ENCODE data around the gene BHMT2. TPM values are rescaled to one million over a fixed set of nuclear protein-coding genes. Genes with fewer than 3 reads are reported as not detected.

Gene BHMT2
- total and polyA plus RNA-seq, 2 of the 13 experiments (the other 11 are each of a cell fraction or from before 2014, with no cell fraction given): 13.8 to 18.8 TPM

DNA sequence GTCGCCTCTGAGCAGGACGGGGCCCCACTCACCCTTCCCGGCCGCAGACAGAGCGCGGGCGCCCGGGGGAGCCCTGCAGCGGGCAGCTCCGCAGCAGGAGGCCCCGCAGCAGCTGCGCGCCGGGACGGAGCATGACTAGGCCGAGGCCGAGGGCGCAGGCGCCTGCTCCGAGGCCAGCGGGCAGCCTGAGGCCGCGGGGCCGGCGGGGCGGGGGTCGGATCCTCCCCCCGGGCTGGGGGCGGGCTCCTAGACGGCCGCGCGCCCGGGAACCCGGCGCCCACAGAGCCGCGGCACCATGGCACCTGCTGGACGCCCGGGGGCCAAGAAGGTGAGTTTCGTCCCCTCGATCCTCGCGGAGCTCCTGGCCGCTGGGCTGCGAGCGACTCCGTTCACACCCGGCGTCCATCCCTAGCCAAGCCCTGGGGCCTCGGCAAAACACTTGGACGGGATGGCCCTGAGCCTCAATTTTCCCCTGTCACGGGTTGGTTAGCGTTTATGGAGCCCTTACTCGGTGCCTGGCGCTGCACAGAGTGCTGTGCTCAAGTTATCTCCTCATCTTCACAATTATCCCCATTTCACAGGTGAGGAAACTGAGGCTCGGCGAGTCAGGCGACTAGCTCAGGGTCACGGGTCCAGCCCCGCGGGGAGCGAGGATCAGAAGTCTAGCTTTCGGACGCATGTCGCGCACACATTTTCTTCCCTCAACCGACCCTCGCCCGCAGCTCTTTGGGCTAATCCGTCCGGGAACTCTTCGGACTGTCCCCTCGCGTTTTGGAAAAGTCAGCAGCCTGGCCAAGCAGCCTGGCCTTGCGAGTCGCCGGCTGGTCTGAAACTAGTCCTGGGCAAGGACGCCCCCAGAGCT is at the start of gene BHMT2, which contains the start of gene DMGDH (continued):
- TF ChIP-seq ZNF232 (CRISPR knock-in tag; IDR thresholded peaks at IDR 0.05; ENCODE audit: borderline replicate concordance): no peak; the same call in 1 of the 2 replicates
- peak; percentile 73; the same call in 1 of the 2 replicates for TF ChIP-seq ZNF510 (CRISPR knock-in tag; IDR thresholded peaks at IDR 0.05; ENCODE audit: low read depth)
- TF ChIP-seq HNRNPL (IDR thresholded peaks at IDR 0.05; ENCODE audit: low read depth, low read length): 0 out of 2 replicates have a peak, but pooled peaks have one; percentile 12
- TF ChIP-seq DR1 (CRISPR knock-in tag; IDR thresholded peaks at IDR 0.05): no peak; the same call in 1 of the 2 replicates
- no peak; the same call in 1 of the 2 replicates for TF ChIP-seq PAX8 (CRISPR knock-in tag; IDR thresholded peaks at IDR 0.05; ENCODE audit: borderline replicate concordance)
- TF ChIP-seq FOXK2 (IDR thresholded peaks at IDR 0.05): no peak
- TF ChIP-seq GFI1 (CRISPR knock-in tag; IDR thresholded peaks at IDR 0.05; ENCODE audit: borderline replicate concordance): no peak; the same call in 1 of the 2 replicates
- no peak for TF ChIP-seq SOX6 (IDR thresholded peaks at IDR 0.05)
- peak; percentile 26; the same call in 1 of the 2 replicates for TF ChIP-seq SOX6 (CRISPR knock-in tag; IDR thresholded peaks at IDR 0.05)
- TF ChIP-seq MXD4 (CRISPR knock-in tag; IDR thresholded peaks at IDR 0.05): 0 out of 2 replicates have a peak, but pooled peaks have one; percentile 50
- no peak for TF ChIP-seq ZNF605 (CRISPR knock-in tag; IDR thresholded peaks at IDR 0.05)
- TF ChIP-seq, protein P1, sequence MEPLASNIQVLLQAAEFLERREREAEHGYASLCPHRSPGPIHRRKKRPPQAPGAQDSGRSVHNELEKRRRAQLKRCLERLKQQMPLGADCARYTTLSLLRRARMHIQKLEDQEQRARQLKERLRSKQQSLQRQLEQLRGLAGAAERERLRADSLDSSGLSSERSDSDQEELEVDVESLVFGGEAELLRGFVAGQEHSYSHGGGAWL (CRISPR knock-in tag; IDR thresholded peaks at IDR 0.05): peak; percentile 28; the same call in 1 of the 2 replicates
- TF ChIP-seq HNRNPUL1 (IDR thresholded peaks at IDR 0.05; ENCODE audit: low read depth, low read length): no peak
- TF ChIP-seq RFX3 (CRISPR knock-in tag; IDR thresholded peaks at IDR 0.05): no peak
- peak; percentile 49; the same call in 1 of the 2 replicates for TF ChIP-seq GABPB1 (CRISPR knock-in tag; IDR thresholded peaks at IDR 0.05)
- TF ChIP-seq CBX2 (IDR thresholded peaks at IDR 0.05; ENCODE audit: low read depth, low read length): no peak
- no peak for TF ChIP-seq CBX2 (CRISPR knock-in tag; IDR thresholded peaks at IDR 0.05; ENCODE audit: low read depth)
- no peak for TF ChIP-seq NFIC (IDR thresholded peaks at IDR 0.05; ENCODE audit: low read length)
- TF ChIP-seq ZFP1 (CRISPR knock-in tag; IDR thresholded peaks at IDR 0.05): no peak
- TF ChIP-seq HOXA9 (CRISPR knock-in tag; IDR thresholded peaks at IDR 0.05; ENCODE audit: borderline replicate concordance): no peak
- TF ChIP-seq FOSL2 (CRISPR knock-in tag; IDR thresholded peaks at IDR 0.05): no peak; the same call in 1 of the 2 replicates
- no peak for TF ChIP-seq MXI1 (IDR thresholded peaks at IDR 0.05; ENCODE audit: borderline replicate concordance, low read depth, low read length)
- no peak for TF ChIP-seq IKZF4 (CRISPR knock-in tag; IDR thresholded peaks at IDR 0.05; ENCODE audit: borderline replicate concordance, low read depth, not compliant biosample characterization)
- TF ChIP-seq ZFAT (CRISPR knock-in tag; conservative IDR thresholded peaks at IDR 0.05): no peak
- no peak for TF ChIP-seq ZNF234 (CRISPR knock-in tag; conservative IDR thresholded peaks at IDR 0.05)
- no peak for TF ChIP-seq ZNF564 (CRISPR knock-in tag; IDR thresholded peaks at IDR 0.05)
- TF ChIP-seq ASH2L (IDR thresholded peaks at IDR 0.05; ENCODE audit: insufficient read length, low read depth, low read length): peak; percentile 67
- 0 out of 2 replicates have a peak, but pooled peaks have one; percentile 18 for TF ChIP-seq NFYB (CRISPR knock-in tag; IDR thresholded peaks at IDR 0.05)
- TF ChIP-seq, protein P2, sequence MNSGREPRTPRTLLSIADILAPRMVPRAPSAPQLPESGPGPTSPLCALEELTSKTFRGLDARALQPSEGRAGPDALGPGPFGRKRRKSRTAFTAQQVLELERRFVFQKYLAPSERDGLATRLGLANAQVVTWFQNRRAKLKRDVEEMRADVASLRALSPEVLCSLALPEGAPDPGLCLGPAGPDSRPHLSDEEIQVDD (CRISPR knock-in tag; IDR thresholded peaks at IDR 0.05; ENCODE audit: borderline replicate concordance): no peak
- TF ChIP-seq MAZ (IDR thresholded peaks at IDR 0.05; ENCODE audit: borderline replicate concordance, low read depth, low read length): no peak
- TF ChIP-seq MAZ (CRISPR knock-in tag; IDR thresholded peaks at IDR 0.05; ENCODE audit: low read depth): 0 out of 2 replicates have a peak, but pooled peaks have one; percentile 48
- TF ChIP-seq, protein P3, sequence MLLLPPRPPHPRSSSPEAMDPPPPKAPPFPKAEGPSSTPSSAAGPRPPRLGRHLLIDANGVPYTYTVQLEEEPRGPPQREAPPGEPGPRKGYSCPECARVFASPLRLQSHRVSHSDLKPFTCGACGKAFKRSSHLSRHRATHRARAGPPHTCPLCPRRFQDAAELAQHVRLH (CRISPR knock-in tag; IDR thresholded peaks at IDR 0.05; ENCODE audit: borderline replicate concordance, low read depth): peak; percentile 46; the same call in 1 of the 2 replicates
